Measurements from ENCODE around the gene PTPRG. TPM values are rescaled to one million over a fixed set of nuclear protein-coding genes. Genes with fewer than 3 reads are reported as not detected.

PTPRG gene
- polyA plus RNA-seq, 3 donors, result not detected

DNA sequence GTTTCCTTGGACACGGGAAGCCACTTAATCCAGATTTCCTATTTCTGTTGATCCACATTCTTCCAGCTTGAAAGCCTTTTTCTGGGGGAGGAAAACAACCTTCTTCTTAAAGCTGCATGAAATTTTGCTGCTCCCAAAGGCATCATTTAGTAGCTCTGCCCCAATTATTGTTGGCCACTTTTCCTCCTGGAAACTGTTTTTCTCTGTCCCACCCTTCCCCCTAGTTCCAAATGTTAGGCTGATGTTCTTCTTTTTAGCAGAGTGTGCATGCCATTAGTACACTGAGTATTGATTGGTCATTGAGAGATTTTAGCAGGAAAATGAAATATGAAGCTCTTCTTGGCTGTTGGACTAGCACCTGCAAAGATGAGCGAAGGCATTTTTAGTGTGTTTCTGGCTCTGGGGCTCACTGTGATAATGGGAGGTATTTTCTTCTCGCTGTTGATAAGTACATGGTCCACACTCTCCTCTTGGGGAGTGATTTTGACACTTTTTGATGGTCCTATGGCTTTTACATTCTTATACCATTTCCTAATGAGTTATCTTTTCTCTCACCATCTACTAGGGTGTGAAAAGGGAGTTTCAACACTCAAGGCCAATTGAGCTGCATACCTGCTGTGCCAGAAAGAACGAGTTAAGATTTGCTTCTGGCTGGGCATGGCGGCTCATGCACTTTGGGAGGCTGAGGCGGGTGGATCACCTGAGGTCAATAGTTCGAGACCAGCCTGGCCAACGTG, 200.5 kb downstream of the PTPRG start:
- Histone ChIP-seq H3K27ac (ENCODE audit: low read depth in 1 of 2, low read length in 2 of 2) (no peak overlapping the region), H3K9me3 (replicated peaks in 1 of 2; ENCODE audit: control insufficient read depth in 1 of 2, insufficient read depth in 1 of 2, low read length in 2 of 2) (peaks cover 11% of the 10 kb centered on the region in 2 donors), H3K4me1 (ENCODE audit: control insufficient read depth in 1 of 2, insufficient read depth in 2 of 2, low read length in 2 of 2) (no peaks in the 10 kb centered on the region), H3K27me3 (ENCODE audit: control insufficient read depth in 2 of 2, insufficient read depth in 2 of 2, low read length in 2 of 2) (no peaks in the 10 kb centered on the region), H4K20me1 (ENCODE audit: insufficient read depth, low read length) (no peaks in the 10 kb centered on the region), H3K4me2 (replicated peaks; ENCODE audit: extremely low read depth, low read length, poor library complexity, severe bottlenecking) (no peak overlapping the region), H3K9ac (ENCODE audit: insufficient read depth, low read length, poor library complexity, severe bottlenecking) (no peak overlapping the region), H3K4me3 (replicated peaks in 1 of 3; ENCODE audit: low read depth in 2 of 3, low read length in 3 of 3) (no peak overlapping the region), H3K79me2 (ENCODE audit: insufficient read depth, low read length) (no peaks in the 10 kb centered on the region), H2AFZ (ENCODE audit: insufficient read depth, low read depth, low read length, poor library complexity, severe bottlenecking) (no peak overlapping the region), H3K36me3 (replicated peaks in 1 of 2; ENCODE audit: control insufficient read depth in 1 of 2, insufficient read depth in 2 of 2, low read length in 2 of 2) (no peaks in the 10 kb centered on the region)
- 64% methylated on average over 4 of the region's 8 CpGs for WGBS (ENCODE audit: insufficient coverage)
- Mint-ChIP-seq H3K27ac (no peak overlapping the region), H3K4me1 (no peaks in the 10 kb centered on the region), H3K9me3 (peaks cover 3 to 16% (median 7%) of the 10 kb centered on the region in 7 donors), H3K36me3 (no peaks in the 10 kb centered on the region), H3K4me3 (no peak overlapping the region), H3K27me3 (ENCODE audit: low read depth in 3 of 3) (peaks cover 0 to 2% (median 0%) of the 10 kb centered on the region in 3 donors)
- intact Hi-C loops (cut with micrococcal nuclease), result no loop called here
- TF ChIP-seq CTCF (IDR thresholded peaks at IDR 0.05), result no peak
- DNase-seq, result no peak

- intact Hi-C loops (cut with micrococcal nuclease), result no loop called here
- H2AFZ ChIP-seq (ENCODE audit: insufficient read depth, low read depth, low read length, poor library complexity, severe bottlenecking), result no peak overlapping the region
- no peaks in the 10 kb centered on the region for H3K36me3 Mint-ChIP-seq
Measured at GRCh38 chr3:61765157-61765876, 203.9 kb downstream of the PTPRG start.

More at GRCh38 chr3:61765157-61765876, 203.9 kb downstream of the PTPRG start:
- no peaks in the 10 kb centered on the region for H3K4me1 Mint-ChIP-seq
- no peak for DNase-seq
- Histone ChIP-seq H4K20me1 (ENCODE audit: insufficient read depth, low read length) (no peaks in the 10 kb centered on the region), H3K4me2 (replicated peaks; ENCODE audit: extremely low read depth, low read length, poor library complexity, severe bottlenecking) (no peak overlapping the region), H3K4me3 (replicated peaks in 1 of 3; ENCODE audit: low read depth in 2 of 3, low read length in 3 of 3) (no peak overlapping the region), H3K27ac (ENCODE audit: low read depth in 1 of 2, low read length in 2 of 2) (no peak overlapping the region), H3K27me3 (ENCODE audit: control insufficient read depth in 2 of 2, insufficient read depth in 2 of 2, low read length in 2 of 2) (no peaks in the 10 kb centered on the region), H3K79me2 (ENCODE audit: insufficient read depth, low read length) (no peaks in the 10 kb centered on the region), H3K9ac (ENCODE audit: insufficient read depth, low read length, poor library complexity, severe bottlenecking) (no peak overlapping the region), H3K9me3 (replicated peaks in 1 of 2; ENCODE audit: control insufficient read depth in 1 of 2, insufficient read depth in 1 of 2, low read length in 2 of 2) (peaks cover 11% of the 10 kb centered on the region in 2 donors), H3K4me1 (ENCODE audit: control insufficient read depth in 1 of 2, insufficient read depth in 2 of 2, low read length in 2 of 2) (no peaks in the 10 kb centered on the region), H3K36me3 (replicated peaks in 1 of 2; ENCODE audit: control insufficient read depth in 1 of 2, insufficient read depth in 2 of 2, low read length in 2 of 2) (no peaks in the 10 kb centered on the region)
- WGBS (ENCODE audit: insufficient coverage), result 72% methylated on average over 2 of the region's 5 CpGs
- TF ChIP-seq CTCF (IDR thresholded peaks at IDR 0.05), result no peak
- H3K27me3 Mint-ChIP-seq (ENCODE audit: low read depth in 3 of 3), result peaks cover 0 to 2% (median 0%) of the 10 kb centered on the region in 3 donors
- no peak overlapping the region for H3K27ac Mint-ChIP-seq
- H3K9me3 Mint-ChIP-seq, result peaks cover 2 to 18% (median 8%) of the 10 kb centered on the region in 7 donors
- H3K4me3 Mint-ChIP-seq, result no peak overlapping the region
